WTC11 (cell line): Measurements from ENCODE around the gene OPCML. TPM values are rescaled to one million over a fixed set of nuclear protein-coding genes. Genes with fewer than 3 reads are reported as not detected.

Experiments
- ATAC-seq: fragments of 200-7000 bp; cut with Tn5 transposase; 2 replicates; pipeline ENCODE4 v1.10.0; 2021; ENCODE audit warnings: mild to moderate bottlenecking, moderate library complexity
- CTCF ChIA-PET: fragments of 300-600 bp; sonication (Branson Sonifier 250); formaldehyde crosslinking; loops from one replicate; lab custom pipeline; 2021; ENCODE audit warnings: antibody characterized with exemption; lab: Charles Lee
- POLR2A ChIA-PET: fragments of 350-600 bp; sonication (Branson Sonifier 250); formaldehyde crosslinking; loops from one replicate; lab custom pipeline; 2021; ENCODE audit warnings: antibody characterized with exemption; lab: Charles Lee
- DNase-seq: peaks from one replicate; pipeline ENCODE4 v3.0.0; 2021; ENCODE audit warnings: low spot score
- H3K27ac Mint-ChIP-seq: 2 replicates; pipeline ENCODE4 v1.8.0; 2021; ENCODE audit warnings: mixed read lengths
- H3K27me3 Mint-ChIP-seq: 2 replicates; pipeline ENCODE4 v1.8.0; 2021; ENCODE audit warnings: low read depth, mild to moderate bottlenecking, moderate library complexity, mixed read lengths
- H3K36me3 Mint-ChIP-seq: 2 replicates; pipeline ENCODE4 v1.8.0; 2021; ENCODE audit warnings: mixed read lengths
- H3K4me1 Mint-ChIP-seq: 2 replicates; pipeline ENCODE4 v1.8.0; 2022; ENCODE audit warnings: mixed read lengths
- H3K4me3 Mint-ChIP-seq: 2 replicates; pipeline ENCODE4 v1.8.0; 2021; ENCODE audit warnings: mild to moderate bottlenecking, moderate library complexity, mixed read lengths
- H3K9me3 Mint-ChIP-seq: 2 replicates; pipeline ENCODE4 v1.8.0; 2021; ENCODE audit warnings: mixed read lengths
- FOXK1 ChIP-seq: sonication (generic); formaldehyde crosslinking; IDR thresholded peaks from 2 replicates; pipeline ENCODE4 v1.8.0; 2022; ENCODE audit warnings: mild to moderate bottlenecking, moderate library complexity, missing genetic modification reagents
- FOXP1 ChIP-seq: sonication (generic); formaldehyde crosslinking; IDR thresholded peaks from 2 replicates; pipeline ENCODE4 v1.8.0; 2022; ENCODE audit warnings: missing genetic modification reagents, mild to moderate bottlenecking, moderate library complexity, borderline replicate concordance
- HMGA2 ChIP-seq: fragments of 250-450 bp; sonication (Bioruptor Pico); IDR thresholded peaks from 2 replicates; pipeline ENCODE4 v1.4.0; 2021; ENCODE audit warnings: mild to moderate bottlenecking, moderate library complexity
- HMGXB4 ChIP-seq: sonication (generic); formaldehyde crosslinking; IDR thresholded peaks from 2 replicates; pipeline ENCODE4 v1.8.1; 2023; ENCODE audit warnings: mild to moderate bottlenecking, moderate library complexity, missing genetic modification reagents
- IRF2 ChIP-seq: sonication (generic); formaldehyde crosslinking; IDR thresholded peaks from 2 replicates; pipeline ENCODE4 v1.8.0; 2022; ENCODE audit warnings: low read depth, missing genetic modification reagents, borderline replicate concordance
- JAZF1 ChIP-seq: fragments of 250-450 bp; sonication (Bioruptor Pico); IDR thresholded peaks from 2 replicates; pipeline ENCODE4 v1.9.0; 2021; ENCODE audit warnings: moderate library complexity, mild to moderate bottlenecking, inconsistent platforms
- JUN ChIP-seq: sonication (generic); formaldehyde crosslinking; IDR thresholded peaks from 2 replicates; pipeline ENCODE4 v1.8.0; 2023; ENCODE audit warnings: mild to moderate bottlenecking, missing genetic modification reagents
- NR2C2 ChIP-seq: sonication (generic); formaldehyde crosslinking; IDR thresholded peaks from 2 replicates; pipeline ENCODE4 v1.8.0; 2022; ENCODE audit warnings: mild to moderate bottlenecking, missing genetic modification reagents
- OVOL2 ChIP-seq: fragments of 250-450 bp; sonication (Bioruptor Pico); IDR thresholded peaks from 2 replicates; pipeline ENCODE4 v1.9.0; 2021; ENCODE audit warnings: mild to moderate bottlenecking, borderline replicate concordance
- PRDM15 ChIP-seq: sonication (generic); formaldehyde crosslinking; IDR thresholded peaks from 2 replicates; pipeline ENCODE4 v1.8.0; 2022; ENCODE audit warnings: missing genetic modification reagents
- SMAD3 ChIP-seq: sonication (generic); formaldehyde crosslinking; IDR thresholded peaks from 2 replicates; pipeline ENCODE4 v1.8.0; 2022; ENCODE audit warnings: missing genetic modification reagents, mild to moderate bottlenecking, borderline replicate concordance
- SOX15 ChIP-seq: fragments of 250-450 bp; sonication (Bioruptor Pico); IDR thresholded peaks from 2 replicates; pipeline ENCODE4 v1.9.0; 2021; ENCODE audit warnings: mild to moderate bottlenecking
- SP1 ChIP-seq: sonication (generic); formaldehyde crosslinking; conservative IDR thresholded peaks from 2 replicates; pipeline ENCODE4 v1.8.1; 2022; ENCODE audit warnings: missing genetic modification reagents
- TEAD1 ChIP-seq: sonication (generic); formaldehyde crosslinking; IDR thresholded peaks from 2 replicates; pipeline ENCODE4 v1.8.0; 2022; ENCODE audit warnings: mild to moderate bottlenecking, missing genetic modification reagents
- ZNF263 ChIP-seq: sonication (generic); formaldehyde crosslinking; IDR thresholded peaks from 2 replicates; pipeline ENCODE4 v1.8.1; 2022; ENCODE audit warnings: low read depth, mild to moderate bottlenecking, moderate library complexity, missing genetic modification reagents
- ZNF423 ChIP-seq: fragments of 250-450 bp; sonication (Bioruptor Pico); IDR thresholded peaks from 2 replicates; pipeline ENCODE4 v2.1.2; 2022; ENCODE audit warnings: mild to moderate bottlenecking, moderate library complexity
- ZNF532 ChIP-seq: fragments of 250-450 bp; sonication (Bioruptor Pico); IDR thresholded peaks from 2 replicates; pipeline ENCODE4 v1.9.0; 2021; ENCODE audit warnings: mild to moderate bottlenecking, borderline replicate concordance
- ZNF671 ChIP-seq: fragments of 250-450 bp; sonication (Bioruptor Pico); IDR thresholded peaks from 2 replicates; pipeline ENCODE4 v1.8.0; 2021; ENCODE audit warnings: mild to moderate bottlenecking
- total RNA-seq: library from RNA; stranded (reverse); gene quantifications from 3 replicates; pipeline ENCODE4 v1.2.3, GENCODE V29; 2021
- TF ChIP-seq, protein P1 (sequence below): sonication (generic); formaldehyde crosslinking; IDR thresholded peaks from 2 replicates; pipeline ENCODE4 v1.8.0; 2023; ENCODE audit warnings: missing genetic modification reagents
- TF ChIP-seq, protein P2 (sequence below): fragments of 250-450 bp; sonication (Bioruptor Pico); IDR thresholded peaks from 2 replicates; pipeline ENCODE4 v1.8.0; 2021; ENCODE audit warnings: mild to moderate bottlenecking

The OPCML gene
- total RNA-seq, 1 experiment from 2014 or later = 1.5 TPM

GRCh38 chr11:133467686-133468085 is 64.6 kb downstream of the OPCML start:
- ATAC-seq (no peak), DNase-seq (no peak)
- ChIA-PET CTCF (no interaction called here), POLR2A (no interaction called here)
- H3K27me3 Mint-ChIP-seq = no peaks in the 10 kb centered on the region
- H3K9me3 Mint-ChIP-seq = peaks cover 6% of the 10 kb centered on the region; the same call in 1 of the 2 replicates
- H3K36me3 Mint-ChIP-seq = no peaks in the 10 kb centered on the region
- peaks cover 8% of the 10 kb centered on the region for H3K4me1 Mint-ChIP-seq
- no peak overlapping the region for H3K4me3 Mint-ChIP-seq
- H3K27ac Mint-ChIP-seq = no peak overlapping the region
- TF ChIP-seq TEAD1 (no peak), IRF2 (CRISPR knock-in tag) (no peak), JUN (CRISPR knock-in tag) (no peak), HMGXB4 (no peak), OVOL2 (CRISPR knock-in tag) (no peak), PRDM15 (no peak), SOX15 (no peak), SMAD3 (CRISPR knock-in tag) (no peak), FOXP1 (CRISPR knock-in tag) (no peak), FOXK1 (CRISPR knock-in tag) (no peak), SP1 (no peak), ZNF532 (no peak), ZNF671 (CRISPR knock-in tag) (no peak), JAZF1 (CRISPR knock-in tag) (no peak), ZNF423 (no peak), NR2C2 (no peak), ZNF263 (CRISPR knock-in tag) (no peak), HMGA2 (no peak)
- TF ChIP-seq, protein P1, sequence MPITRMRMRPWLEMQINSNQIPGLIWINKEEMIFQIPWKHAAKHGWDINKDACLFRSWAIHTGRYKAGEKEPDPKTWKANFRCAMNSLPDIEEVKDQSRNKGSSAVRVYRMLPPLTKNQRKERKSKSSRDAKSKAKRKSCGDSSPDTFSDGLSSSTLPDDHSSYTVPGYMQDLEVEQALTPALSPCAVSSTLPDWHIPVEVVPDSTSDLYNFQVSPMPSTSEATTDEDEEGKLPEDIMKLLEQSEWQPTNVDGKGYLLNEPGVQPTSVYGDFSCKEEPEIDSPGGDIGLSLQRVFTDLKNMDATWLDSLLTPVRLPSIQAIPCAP = no peak
- TF ChIP-seq, protein P2, sequence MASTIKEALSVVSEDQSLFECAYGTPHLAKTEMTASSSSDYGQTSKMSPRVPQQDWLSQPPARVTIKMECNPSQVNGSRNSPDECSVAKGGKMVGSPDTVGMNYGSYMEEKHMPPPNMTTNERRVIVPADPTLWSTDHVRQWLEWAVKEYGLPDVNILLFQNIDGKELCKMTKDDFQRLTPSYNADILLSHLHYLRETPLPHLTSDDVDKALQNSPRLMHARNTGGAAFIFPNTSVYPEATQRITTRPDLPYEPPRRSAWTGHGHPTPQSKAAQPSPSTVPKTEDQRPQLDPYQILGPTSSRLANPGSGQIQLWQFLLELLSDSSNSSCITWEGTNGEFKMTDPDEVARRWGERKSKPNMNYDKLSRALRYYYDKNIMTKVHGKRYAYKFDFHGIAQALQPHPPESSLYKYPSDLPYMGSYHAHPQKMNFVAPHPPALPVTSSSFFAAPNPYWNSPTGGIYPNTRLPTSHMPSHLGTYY (CRISPR knock-in tag) = no peak
